ENCODE data around the gene IL23R. TPM values are rescaled to one million over a fixed set of nuclear protein-coding genes. Genes with fewer than 3 reads are reported as not detected.

IL23R gene
- total RNA-seq, 2 donors from 2014 or later, result not detected

DNA sequence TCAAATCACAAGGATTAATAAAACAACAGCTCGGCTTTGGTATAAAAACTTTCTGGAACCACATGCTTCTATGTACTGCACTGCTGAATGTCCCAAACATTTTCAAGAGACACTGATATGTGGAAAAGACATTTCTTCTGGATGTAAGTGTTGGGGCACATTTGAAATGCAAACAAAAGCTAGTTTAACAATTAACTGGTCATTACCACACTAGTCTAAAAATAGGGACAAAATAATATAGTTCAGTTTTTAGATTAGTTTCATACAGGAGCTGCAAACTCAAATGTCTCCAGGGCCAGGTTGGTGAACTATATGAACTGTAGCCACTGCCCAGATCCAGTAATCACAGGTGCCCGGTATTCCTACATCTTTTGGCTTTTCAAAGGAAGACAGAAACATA is 3.2 kb downstream of the IL23R start:
- no peak overlapping the region for H3K27ac Mint-ChIP-seq
- H3K27ac ChIP-seq (ENCODE audit: low read depth, low read length), result no peak overlapping the region

DNA sequence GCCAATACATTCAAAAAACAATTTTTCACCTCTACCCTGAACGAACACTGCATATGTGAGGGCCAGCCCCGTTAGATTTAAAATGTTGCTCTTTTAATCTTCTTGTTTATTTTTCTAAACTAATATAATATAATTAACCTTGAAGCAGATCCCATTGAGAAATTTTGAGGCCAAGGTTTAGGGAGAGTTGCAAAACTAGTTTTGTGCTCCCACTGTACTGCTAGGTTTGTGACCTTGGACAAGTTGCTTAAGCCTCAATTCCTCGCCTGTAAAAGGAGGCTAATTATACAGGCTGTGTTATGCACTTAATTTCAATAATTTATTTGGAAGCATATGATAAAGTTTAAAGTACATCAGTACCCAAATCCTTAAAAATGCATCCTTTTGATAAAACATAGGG is 3.7 kb downstream of the IL23R start:
- DNase-seq, result no peak
- Mint-ChIP-seq H3K9me3 (no peaks in the 10 kb centered on the region), H3K36me3 (ENCODE audit: low read depth) (no peaks in the 10 kb centered on the region), H3K4me1 (peaks cover 3% of the 10 kb centered on the region), H3K27ac (no peak overlapping the region), H3K4me3 (no peak overlapping the region), H3K27me3 (ENCODE audit: insufficient read depth) (no peaks in the 10 kb centered on the region)
- no peaks in the 10 kb centered on the region for H3K36me3 ChIP-seq (ENCODE audit: control insufficient read depth, insufficient read depth, low read length)
- H3K4me3 ChIP-seq (ENCODE audit: low read length), result no peak overlapping the region
- H3K4me1 ChIP-seq (ENCODE audit: control insufficient read depth, insufficient read depth, low read length), result no peaks in the 10 kb centered on the region
- WGBS, 2 experiments (ENCODE audit: insufficient coverage in 1 of 2, insufficient read length in 1 of 2), result 95% methylated on average over 3 of the region's 3 CpGs; no CpG with 5 or more reads in 1 of the 2 experiments
- TF ChIP-seq, protein P1, sequence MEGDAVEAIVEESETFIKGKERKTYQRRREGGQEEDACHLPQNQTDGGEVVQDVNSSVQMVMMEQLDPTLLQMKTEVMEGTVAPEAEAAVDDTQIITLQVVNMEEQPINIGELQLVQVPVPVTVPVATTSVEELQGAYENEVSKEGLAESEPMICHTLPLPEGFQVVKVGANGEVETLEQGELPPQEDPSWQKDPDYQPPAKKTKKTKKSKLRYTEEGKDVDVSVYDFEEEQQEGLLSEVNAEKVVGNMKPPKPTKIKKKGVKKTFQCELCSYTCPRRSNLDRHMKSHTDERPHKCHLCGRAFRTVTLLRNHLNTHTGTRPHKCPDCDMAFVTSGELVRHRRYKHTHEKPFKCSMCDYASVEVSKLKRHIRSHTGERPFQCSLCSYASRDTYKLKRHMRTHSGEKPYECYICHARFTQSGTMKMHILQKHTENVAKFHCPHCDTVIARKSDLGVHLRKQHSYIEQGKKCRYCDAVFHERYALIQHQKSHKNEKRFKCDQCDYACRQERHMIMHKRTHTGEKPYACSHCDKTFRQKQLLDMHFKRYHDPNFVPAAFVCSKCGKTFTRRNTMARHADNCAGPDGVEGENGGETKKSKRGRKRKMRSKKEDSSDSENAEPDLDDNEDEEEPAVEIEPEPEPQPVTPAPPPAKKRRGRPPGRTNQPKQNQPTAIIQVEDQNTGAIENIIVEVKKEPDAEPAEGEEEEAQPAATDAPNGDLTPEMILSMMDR (conservative IDR thresholded peaks at IDR 0.05), result no peak
- no peak overlapping the region for H3K27ac ChIP-seq (ENCODE audit: low read depth, low read length)
- no peak overlapping the region for H3K9ac ChIP-seq (ENCODE audit: extremely low read depth, low read length, poor library complexity, severe bottlenecking)
- no peaks in the 10 kb centered on the region for H3K9me3 ChIP-seq (ENCODE audit: control insufficient read depth, low read length)
- no peaks in the 10 kb centered on the region for H3K27me3 ChIP-seq (ENCODE audit: control insufficient read depth, insufficient read depth, low read length, poor library complexity, severe bottlenecking)

More for the DNA sequence above, 3.2 kb downstream of the IL23R start:
- no peaks in the 10 kb centered on the region for H3K36me3 ChIP-seq (ENCODE audit: control insufficient read depth, insufficient read depth, low read length)
- Mint-ChIP-seq H3K4me3 (no peak overlapping the region), H3K36me3 (ENCODE audit: low read depth) (no peaks in the 10 kb centered on the region), H3K9me3 (no peaks in the 10 kb centered on the region), H3K27me3 (ENCODE audit: insufficient read depth) (no peaks in the 10 kb centered on the region), H3K4me1 (peaks cover 3% of the 10 kb centered on the region)
- no peak overlapping the region for H3K9ac ChIP-seq (ENCODE audit: extremely low read depth, low read length, poor library complexity, severe bottlenecking)
- H3K9me3 ChIP-seq (ENCODE audit: control insufficient read depth, low read length), result no peaks in the 10 kb centered on the region
- TF ChIP-seq, protein P1 (conservative IDR thresholded peaks at IDR 0.05), result no peak
- H3K4me3 ChIP-seq (ENCODE audit: low read length), result no peak overlapping the region
- no peaks in the 10 kb centered on the region for H3K27me3 ChIP-seq (ENCODE audit: control insufficient read depth, insufficient read depth, low read length, poor library complexity, severe bottlenecking)
- H3K4me1 ChIP-seq (ENCODE audit: control insufficient read depth, insufficient read depth, low read length), result no peaks in the 10 kb centered on the region
- whole genome bisulfite sequencing, 2 experiments (ENCODE audit: insufficient coverage in 1 of 2, insufficient read length in 1 of 2), result 88% methylated on average over 2 of the region's 2 CpGs; no CpG with 5 or more reads in 1 of the 2 experiments
- no peak for DNase-seq

DNA sequence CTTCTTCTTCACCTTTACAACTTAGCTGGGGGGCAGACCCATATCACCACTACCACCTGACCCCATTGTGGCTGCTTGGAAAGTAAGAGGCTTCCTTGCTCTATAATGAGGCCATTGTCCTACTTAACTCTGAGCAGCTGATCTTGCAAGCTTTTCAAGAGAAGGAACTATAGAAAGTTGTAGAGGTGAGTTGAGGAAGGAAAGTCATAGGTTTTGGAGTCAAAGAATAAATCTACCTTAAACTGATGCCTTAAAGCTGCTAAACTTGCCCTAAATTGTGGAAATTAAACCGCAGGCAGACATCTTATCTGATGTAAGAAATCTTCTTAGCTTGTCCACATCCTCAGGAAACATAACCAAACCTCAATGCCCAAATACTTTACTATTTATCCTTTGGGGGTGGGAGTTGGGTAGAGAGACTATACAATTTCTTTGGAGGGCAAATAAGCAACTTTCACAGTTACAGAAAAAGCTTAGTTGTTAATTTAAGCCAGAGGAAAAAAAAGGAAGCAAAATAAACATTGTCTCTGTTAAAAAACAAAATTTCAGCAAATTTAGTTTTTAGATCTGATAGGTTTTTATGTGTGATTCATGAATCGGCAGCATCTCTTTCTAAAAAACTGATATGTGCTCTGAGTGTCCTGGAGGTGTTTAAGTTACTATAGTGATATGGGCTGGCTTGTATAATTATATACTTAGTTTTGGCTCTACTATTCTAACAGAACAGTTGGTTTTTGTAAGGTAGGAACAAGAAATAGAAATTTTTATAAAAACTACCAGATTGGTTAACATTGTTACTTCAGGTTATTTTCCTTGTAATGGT is 4.7 kb downstream of the IL23R start:
- no peaks in the 10 kb centered on the region for H3K9me3 Mint-ChIP-seq
- Histone ChIP-seq H3K4me1 (ENCODE audit: control insufficient read depth, insufficient read depth, low read length) (no peaks in the 10 kb centered on the region), H3K27ac (ENCODE audit: low read depth, low read length) (no peak overlapping the region), H3K9me3 (ENCODE audit: control insufficient read depth, low read length) (no peaks in the 10 kb centered on the region), H3K27me3 (ENCODE audit: control insufficient read depth, insufficient read depth, low read length, poor library complexity, severe bottlenecking) (no peaks in the 10 kb centered on the region), H3K9ac (ENCODE audit: extremely low read depth, low read length, poor library complexity, severe bottlenecking) (no peak overlapping the region), H3K36me3 (ENCODE audit: control insufficient read depth, insufficient read depth, low read length) (no peaks in the 10 kb centered on the region), H3K4me3 (ENCODE audit: low read length) (no peak overlapping the region)
- no peak overlapping the region for H3K27ac Mint-ChIP-seq
- no peaks in the 10 kb centered on the region for H3K27me3 Mint-ChIP-seq (ENCODE audit: insufficient read depth)
- TF ChIP-seq, protein P1 (conservative IDR thresholded peaks at IDR 0.05), result no peak
- no peak overlapping the region for H3K4me3 Mint-ChIP-seq
- 86 to 96% methylated on average over 1 to 2 of the region's 2 CpGs for WGBS, 2 experiments (ENCODE audit: insufficient coverage in 1 of 2, insufficient read length in 1 of 2)
- H3K36me3 Mint-ChIP-seq (ENCODE audit: low read depth), result no peaks in the 10 kb centered on the region
- peaks cover 3% of the 10 kb centered on the region for H3K4me1 Mint-ChIP-seq
- DNase-seq, result no peak
